Measurements from ENCODE around the gene PLEKHA5.

DNA sequence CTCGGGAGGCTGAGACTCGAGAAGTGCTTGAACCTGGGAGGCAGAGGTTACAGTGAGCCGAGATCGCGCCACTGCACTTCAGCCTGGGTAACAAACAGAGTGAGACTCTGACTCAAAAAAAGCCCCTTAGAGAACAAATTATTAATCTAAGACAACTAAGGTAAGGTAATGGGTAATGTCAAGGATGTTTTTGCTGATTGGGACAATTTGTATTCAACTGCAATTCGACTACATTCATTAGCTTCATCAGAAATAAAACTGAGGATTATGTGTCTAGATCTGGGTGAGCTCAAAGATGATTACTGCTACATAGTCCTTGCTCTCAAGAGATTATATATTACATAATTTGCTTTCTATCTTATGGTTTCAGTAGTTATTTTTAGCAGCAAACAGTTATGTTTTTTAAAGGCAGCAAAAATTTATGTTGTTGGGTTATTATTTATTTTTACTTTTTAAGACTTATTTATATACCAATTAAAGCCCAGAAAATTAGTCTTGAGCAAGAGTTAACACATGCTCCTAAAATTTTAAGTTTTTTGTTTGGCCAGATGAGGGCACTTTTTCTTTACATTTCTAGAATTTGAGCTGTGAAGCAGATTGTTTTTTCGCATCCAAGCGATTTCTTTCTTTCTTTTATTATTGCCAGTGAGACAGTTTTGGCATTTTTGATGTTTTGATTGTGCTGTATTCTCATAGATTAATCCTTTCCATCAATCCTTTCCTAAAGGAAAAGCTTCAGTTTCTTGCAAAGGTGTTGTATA is 52.3 kb downstream of the PLEKHA5 start:
- no peak for TF ChIP-seq POLR2A (IDR thresholded peaks at IDR 0.05)
- TF ChIP-seq, protein P1, sequence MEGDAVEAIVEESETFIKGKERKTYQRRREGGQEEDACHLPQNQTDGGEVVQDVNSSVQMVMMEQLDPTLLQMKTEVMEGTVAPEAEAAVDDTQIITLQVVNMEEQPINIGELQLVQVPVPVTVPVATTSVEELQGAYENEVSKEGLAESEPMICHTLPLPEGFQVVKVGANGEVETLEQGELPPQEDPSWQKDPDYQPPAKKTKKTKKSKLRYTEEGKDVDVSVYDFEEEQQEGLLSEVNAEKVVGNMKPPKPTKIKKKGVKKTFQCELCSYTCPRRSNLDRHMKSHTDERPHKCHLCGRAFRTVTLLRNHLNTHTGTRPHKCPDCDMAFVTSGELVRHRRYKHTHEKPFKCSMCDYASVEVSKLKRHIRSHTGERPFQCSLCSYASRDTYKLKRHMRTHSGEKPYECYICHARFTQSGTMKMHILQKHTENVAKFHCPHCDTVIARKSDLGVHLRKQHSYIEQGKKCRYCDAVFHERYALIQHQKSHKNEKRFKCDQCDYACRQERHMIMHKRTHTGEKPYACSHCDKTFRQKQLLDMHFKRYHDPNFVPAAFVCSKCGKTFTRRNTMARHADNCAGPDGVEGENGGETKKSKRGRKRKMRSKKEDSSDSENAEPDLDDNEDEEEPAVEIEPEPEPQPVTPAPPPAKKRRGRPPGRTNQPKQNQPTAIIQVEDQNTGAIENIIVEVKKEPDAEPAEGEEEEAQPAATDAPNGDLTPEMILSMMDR (IDR thresholded peaks at IDR 0.05) = no peak

Data from testis (tissue), 2 donors.